ENCODE results near the gene SMCO4.

Gene SMCO4

DNA sequence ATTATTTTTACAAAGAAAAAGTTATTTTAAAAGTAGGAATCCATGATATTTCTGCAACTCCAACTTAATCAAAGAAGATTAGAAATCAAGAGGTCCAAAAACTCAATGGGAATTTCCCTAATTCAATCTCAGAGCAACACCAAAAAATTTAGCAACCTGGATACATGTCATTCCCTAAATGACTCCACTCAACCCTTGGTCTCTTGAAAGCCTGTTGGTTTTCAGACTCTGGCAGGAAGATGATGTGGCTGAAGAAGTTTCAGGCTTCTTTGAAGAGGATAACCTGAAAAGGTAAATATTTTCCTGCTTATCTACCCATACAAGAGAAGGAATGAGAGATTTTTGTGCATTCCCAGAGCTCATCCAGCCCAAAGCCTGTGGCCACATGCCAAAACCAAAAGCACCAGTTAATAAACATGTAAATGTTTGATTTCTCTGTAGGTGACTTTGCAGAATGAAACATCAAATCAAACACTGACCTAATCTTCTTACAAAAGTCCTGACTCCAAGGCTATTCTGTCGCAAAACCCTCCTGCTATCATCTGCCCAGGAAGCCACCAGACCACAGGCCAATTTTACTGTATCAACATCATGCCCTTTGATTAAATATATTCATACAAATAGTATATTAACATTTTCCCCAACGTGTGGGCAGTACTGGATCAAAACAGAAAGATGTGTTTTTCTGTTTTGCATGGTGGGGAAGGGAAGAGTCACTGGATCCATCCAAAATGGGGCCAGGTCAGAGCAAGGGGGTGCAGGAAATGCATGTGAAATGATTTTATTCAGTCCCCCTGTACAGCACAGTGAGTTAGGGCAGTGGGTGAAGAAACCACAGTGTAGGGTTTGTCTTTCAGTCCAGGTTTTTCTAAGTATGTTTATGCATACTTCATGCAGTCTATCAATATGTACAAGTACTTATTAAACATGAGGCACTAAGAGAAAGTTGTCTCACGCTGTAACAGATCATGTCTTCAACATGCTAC is 38.8 kb downstream of the SMCO4 start:
- no peak for DNase-seq (ENCODE audit: low spot score)

DNA sequence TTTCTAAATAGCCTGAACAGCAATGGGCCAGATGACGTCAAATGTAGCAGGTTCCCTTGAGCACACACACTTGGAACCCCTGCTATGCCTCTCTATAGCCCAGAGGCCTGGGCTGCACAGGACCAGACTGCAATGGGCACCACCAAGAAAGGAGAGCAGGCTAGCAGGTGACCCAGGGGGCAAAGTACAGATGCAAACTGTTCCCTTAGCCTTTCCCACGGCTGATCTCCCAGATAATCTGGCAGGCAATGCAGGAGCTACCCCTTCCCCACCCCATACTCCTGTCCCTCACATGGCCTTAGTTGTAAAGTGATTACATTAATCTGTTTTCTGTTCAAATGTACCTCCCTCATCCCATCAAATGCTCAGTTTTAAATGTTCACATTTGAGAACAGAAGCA is 41.3 kb downstream of the SMCO4 start:
- DNase-seq (ENCODE audit: low spot score) = no peak

DNA sequence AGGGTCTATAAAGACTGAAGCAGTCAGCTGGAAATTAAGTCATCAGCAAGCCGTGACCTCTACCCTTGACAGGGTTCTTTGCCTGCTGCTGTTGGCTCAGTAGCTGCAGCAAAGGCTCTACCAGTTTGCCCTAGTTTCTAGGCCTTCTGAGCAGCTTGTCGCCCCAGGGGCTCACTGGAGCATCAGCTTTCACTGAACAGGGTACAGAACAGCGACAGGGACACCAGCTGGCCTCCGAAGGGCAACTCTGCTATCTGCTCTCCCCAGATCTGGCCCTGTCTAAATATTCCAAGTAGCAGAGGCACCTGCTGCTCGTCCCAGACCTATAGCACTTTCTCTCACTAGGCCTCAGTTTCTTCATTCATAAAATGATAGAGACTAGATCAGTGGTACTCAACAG is 42.4 kb downstream of the SMCO4 start:
- no peak for DNase-seq (ENCODE audit: low spot score)

DNA sequence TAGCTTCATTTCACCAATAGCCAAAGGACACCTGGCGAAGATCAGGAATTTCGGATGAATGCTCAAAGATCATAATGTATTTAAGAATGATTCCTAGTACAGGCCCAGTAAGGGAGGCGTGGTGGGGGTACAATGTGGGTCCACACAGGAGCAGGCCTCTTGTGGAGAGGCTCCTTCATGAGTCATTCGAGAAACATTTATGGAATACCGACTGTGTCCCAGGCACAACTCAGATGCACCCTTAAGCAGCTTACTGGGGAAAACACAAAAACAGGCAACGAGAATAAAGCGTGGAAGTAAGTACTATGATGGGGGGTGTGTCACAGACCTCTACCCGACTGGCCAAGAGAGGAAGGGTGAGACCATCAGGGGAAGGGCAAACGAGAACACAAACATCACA is 44.5 kb downstream of the SMCO4 start:
- no peak for DNase-seq (ENCODE audit: low spot score)

DNA sequence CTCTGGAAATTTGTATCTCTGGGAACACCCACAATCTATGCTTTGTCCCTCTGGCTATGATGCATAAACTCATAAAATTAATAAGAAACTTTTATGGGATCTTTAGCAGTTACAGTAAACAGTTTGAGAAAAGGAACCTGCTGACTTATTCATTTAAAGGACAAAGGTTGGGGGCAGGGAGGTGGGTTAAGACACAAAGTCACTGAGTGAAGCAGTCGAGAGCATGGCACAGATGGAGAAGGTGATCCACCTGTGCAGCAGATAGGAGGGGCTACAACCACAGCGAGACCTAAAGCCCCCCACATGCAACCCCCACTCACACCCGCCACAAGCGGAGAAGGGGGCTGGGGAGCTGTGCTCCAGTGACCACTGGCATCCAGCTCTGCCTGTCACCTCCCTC is 45.0 kb downstream of the SMCO4 start:
- no peak for DNase-seq (ENCODE audit: low spot score)

DNA sequence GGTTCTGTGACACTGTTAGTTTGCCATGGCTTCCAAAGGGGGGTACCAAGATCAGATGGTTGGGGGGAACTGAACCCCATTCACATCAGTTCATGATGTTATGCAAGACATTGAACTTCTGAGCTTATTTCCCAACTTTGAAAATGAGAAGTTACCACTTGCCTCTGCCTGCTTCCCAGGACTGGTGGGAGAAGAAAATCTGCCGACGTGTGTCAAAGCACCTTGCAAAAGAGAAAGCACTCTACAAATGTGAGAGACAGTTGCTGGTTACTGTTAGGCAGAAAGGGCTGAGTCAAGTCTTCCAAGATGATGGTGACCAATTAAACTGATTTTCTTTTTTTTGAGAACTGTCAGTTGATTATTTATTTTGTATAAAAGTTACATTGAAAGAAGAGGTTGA is 45.6 kb downstream of the SMCO4 start:
- no peak for DNase-seq (ENCODE audit: low spot score)

DNA sequence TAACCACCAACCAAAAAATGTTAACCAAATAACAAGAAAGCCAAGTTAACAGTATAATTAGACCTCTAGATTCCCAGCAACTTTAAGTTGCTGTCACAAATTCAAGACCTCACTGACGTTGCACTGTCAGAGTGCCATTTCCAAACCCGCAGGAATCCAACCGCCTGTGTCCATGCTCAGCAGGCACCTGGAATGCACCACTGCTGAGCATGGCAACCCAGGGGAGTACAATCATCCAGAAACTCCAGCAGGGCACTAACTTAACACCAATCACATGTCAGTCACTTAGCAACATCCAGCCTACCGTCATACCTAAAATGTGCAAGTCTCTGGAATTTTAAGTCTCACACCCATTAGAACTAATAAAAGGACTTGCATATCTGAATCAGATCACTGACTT is 48.8 kb downstream of the SMCO4 start:
- no peak for DNase-seq (ENCODE audit: low spot score)

DNA sequence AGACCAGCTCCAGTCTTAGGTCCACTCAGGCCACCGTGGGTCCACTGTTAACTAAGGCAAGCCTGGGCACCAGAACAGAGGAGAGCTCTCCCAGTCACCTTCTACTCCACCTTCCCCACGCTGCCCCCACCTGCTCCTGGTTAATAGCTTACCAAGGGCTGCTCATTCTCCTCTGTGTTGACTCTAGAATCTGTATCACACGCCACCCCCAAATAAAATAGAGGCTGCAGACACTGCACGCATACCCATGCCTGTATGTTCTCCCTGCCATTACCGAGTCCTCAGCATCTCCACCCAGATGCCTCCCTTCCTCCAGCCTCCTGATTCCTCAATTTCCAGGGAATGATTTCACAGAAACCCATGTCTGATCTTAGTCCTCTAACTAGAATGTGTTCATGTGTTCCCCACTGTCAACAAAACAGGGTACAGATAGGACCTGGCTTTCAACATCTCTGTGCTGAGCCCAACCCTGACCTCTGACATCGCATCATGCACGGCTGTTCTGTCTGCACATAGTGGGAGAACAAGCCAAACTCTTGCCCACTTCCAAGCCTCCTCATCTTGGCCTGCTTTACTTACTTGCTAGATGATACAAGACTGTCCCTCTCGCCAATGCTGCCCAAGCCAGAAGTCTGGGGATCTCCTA is 49.8 kb downstream of the SMCO4 start:
- no peak for DNase-seq (ENCODE audit: low spot score)

DNA sequence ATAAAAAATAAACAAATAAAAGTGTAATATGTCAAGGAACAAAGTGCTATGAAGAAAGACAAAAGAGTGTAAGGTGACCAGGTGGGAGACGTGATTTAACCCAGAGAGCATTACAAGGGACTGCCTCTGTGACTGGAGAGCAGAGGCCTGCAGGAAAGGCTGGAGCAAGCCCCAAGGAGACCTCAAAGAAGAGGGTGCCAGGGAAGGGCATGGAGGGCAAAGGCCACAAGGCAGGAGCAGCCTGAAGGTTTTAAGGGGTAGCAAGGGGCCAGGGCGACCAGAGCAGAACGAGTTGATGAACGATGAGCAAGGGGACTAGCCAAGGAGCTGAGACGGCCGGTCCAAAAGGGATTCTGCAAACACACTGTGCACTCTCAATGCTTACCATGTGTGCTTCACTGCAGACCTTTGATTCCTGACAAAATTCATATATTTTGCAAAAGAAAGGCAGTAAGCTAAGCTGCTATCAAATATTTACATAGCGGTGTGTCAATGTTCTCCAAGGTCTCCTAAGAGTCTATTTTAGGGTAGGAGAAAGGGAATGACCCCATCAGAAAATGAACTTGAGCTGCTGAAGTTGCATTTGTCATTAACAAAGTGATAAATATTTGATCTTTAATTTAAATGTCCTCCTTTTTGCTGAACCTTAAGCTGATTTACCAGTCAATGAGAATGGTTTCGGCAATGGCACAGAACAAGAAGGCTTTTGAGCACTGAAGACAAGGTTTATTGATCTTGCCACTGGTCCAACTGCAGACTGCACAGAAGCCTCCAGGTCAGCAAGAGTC is 50.5 kb downstream of the SMCO4 start:
- no peak for DNase-seq (ENCODE audit: low spot score)

DNA sequence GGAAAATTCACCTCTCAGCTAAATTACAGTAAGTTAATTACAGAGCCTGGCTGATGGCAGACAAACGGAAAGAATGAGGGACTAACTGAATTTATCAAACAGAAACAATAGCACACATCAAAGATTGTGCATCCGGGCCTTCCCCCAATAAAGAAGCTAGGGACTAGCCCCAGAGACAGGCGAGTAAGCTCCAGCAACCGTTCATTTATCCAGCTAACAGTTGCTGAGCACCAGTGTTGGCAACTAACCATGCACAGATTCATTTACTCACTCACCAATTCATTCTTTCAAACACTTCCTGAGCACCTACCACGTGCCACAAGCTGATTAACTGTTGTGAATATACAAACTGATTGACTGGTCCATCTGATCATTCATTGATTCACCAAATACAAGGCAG is 51.2 kb downstream of the SMCO4 start:
- DNase-seq (ENCODE audit: low spot score) = no peak

DNA sequence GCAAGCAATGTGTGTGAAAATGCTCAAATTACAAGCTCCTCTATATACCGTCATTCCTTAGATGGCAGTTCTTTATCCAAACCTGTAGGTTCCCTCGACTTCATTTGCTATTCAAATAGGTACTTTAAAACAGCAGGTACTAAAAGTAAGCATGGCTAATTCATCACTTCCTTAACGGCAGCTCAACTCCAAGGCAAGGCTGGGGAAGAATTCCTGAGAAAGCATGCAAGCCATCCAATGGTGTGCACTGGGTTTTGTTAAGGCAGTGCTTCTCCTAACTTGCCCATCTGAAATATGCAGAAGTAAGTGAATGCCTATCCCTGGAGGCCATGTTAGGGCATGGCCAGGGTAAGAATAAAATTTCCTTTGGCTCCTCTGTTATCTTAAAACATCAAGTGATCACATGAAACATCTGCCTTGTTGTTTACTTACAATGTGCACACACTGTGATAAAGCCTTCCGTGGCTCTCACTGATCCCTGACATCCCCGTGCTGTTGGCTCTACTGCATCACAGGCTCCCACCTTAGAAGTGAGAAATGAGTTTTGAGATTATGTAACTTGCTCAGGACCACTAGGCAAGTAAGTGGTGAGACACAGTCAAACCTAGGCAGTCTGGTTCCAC is 52.1 kb downstream of the SMCO4 start:
- DNase-seq (ENCODE audit: low spot score) = no peak

DNA sequence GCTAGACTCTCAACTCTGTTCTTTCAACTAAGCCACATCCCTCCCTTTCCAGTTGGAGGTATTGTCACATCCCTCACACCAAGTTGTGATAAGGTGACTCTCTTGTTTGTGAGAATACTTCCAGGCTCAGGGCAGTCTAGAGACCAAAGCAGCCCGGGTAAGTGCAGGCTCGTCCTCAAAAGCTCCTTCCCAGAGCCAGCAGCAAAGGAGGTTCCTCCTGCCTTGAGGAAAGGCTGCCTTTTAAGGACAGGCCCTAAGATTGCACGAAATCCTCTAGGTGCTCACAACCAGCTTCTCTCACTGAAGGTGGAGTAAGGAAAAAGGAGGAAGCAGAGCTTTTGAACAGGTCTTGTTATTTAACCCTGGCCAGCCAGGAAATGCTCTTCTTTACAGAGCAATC is 53.4 kb downstream of the SMCO4 start:
- DNase-seq (ENCODE audit: low spot score) = no peak

DNA sequence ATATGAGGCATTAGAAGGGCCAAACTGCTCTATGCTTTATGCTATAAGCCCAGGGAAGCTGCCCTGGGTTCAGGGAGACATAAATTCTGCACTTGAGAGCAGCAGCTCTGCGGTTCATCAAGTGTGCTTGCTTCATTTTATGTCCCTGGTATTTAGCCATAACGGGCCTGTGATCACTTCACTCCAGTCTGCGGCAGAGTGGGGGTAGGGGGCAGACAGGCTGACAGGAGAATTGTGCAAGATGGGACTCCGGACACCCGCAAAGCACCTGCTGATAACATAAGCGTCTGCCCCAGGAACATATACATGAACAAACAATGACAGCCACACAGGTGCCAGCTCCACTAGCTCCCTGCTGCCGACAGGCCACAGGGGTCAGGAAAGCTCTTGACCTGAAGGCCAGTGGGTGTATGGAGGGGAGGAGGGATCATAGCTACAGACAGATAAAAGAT is 56.1 kb downstream of the SMCO4 start:
- no peak for DNase-seq (ENCODE audit: low spot score)

DNA sequence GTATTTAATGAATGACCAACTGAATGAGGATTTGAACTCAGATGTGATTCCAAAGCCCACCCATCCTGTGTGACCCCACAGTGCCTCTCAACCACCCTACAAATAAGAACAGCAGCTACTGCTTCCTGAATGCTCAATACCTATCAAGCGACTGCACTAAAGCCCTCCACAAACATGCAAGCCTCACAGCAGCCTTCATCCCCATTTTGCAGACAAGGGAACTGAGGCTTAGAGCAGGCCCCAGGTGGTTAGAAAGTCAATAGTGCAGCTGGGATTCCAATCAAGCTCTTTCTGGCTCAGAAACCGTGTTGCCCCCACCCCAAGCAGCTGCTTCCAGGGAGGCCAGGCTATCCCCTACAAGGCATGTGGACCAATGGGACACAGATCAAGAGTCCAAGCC is 57.2 kb downstream of the SMCO4 start:
- DNase-seq (ENCODE audit: low spot score) = no peak

DNA sequence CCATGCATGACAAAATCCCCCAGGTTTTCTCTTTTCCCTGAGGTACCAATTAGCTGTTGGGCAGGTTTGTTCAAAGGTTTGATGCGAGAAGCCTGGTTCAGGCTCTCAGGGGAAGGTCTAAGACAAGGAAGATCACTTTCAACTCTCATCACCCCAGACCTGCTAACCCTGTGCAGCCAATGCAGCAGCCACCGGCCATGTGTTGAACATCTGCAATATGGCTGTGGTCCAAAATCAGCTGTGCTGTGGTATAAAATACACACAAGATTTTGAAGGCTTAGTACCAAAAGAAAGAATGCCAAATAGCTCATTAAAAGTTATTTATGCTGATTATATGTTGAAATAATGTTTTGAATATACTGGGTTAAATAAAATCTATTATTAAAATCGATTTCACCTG is 58.5 kb downstream of the SMCO4 start:
- DNase-seq (ENCODE audit: low spot score) = no peak

DNA sequence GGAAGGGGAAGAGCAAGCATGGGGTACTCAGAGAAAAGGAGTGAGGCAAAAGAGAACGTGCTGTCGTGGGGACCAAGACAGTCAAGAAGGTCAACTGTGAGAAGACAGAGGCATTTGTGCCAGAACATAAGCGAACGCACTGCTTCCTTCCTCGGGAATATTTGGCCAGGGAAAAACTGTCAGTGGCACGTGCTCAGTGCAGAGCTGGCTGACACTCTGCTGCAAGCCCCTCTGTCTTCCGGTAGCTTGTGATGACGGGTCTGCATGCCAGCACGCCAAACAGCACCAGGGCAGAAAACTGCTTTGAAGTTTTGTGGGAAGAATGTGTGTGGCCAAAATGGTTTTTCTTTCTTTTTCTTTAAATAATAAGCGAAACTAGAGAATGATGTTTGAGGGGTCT is 60.6 kb downstream of the SMCO4 start:
- no peak for DNase-seq (ENCODE audit: low spot score)

DNA sequence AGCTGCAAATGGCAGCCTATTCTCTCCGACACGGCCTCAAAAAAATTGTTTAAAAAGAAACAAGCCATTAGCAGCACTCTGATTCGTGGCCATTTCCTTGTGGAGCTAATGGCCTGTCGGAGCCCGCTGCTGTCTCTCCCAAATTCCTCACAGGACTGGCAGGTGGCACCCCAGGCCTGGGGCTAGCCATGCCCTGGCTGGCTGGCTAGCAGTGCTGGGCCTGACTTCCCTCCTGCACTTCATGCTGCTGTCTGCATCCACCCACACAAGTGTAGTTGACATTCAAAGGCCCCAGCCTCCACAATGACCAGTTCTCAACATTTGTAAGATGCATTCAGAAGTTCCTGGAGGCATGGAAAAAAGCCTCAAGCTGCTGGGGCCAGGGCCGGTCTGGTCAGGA is 61.5 kb downstream of the SMCO4 start:
- no peak for DNase-seq (ENCODE audit: low spot score)

DNA sequence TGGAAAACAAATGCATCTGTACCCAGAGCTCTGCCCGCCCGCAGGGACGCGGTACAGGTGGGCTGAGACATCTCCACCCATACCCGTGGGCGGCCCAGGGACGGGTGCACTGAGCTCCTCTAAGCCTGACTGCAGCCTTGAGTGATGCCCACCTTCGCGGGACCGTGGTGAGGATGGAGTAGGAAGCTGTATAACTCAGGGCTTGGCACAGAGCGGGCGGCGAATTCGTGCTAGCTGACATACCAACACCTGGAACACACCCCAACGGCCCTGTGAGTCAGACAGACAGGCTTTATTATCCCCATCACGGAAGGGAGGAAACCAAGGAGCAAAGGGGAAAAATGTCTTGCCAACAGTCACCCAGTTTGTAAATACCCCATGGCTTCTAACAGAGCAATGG is 61.9 kb downstream of the SMCO4 start:
- DNase-seq (ENCODE audit: low spot score) = no peak

DNA sequence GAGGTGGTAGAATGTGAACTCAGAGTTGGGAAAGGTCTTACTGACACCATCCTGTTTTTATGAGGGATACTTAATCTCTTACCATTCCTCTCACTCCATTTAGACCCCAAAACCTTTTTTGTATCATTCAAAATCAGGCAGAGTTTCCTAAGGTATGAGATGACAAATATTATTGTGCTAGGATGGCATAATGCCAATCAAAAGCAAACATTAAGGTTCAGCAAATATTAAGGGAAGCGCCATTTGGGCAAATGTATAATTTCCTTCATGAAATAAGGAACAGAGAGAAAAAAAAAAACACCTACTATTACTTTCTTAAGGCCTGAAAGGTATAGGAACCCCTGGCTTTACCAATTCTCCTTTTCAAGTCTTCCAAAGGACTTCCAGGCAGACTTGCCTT is 62.4 kb downstream of the SMCO4 start:
- DNase-seq (ENCODE audit: low spot score) = no peak

DNA sequence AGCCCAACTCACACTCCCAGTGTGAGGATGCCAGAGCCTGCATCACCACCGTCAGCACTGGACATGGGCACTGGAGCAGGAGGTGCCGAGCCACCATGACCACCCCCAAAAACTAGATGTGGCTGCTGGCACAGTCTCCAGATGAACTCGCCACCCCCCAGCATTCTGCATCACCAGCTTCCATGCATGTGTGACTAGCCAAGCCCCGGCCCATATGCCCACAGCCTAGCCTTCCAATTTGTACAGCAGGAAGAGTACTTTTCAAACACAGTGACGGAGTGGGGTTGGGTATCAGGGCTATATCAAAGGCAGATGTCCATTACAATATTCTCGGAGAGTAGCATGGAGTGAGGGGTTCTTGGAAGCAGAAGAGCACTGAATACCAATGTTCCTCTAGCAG is 62.9 kb downstream of the SMCO4 start:
- no peak for DNase-seq (ENCODE audit: low spot score)

DNA sequence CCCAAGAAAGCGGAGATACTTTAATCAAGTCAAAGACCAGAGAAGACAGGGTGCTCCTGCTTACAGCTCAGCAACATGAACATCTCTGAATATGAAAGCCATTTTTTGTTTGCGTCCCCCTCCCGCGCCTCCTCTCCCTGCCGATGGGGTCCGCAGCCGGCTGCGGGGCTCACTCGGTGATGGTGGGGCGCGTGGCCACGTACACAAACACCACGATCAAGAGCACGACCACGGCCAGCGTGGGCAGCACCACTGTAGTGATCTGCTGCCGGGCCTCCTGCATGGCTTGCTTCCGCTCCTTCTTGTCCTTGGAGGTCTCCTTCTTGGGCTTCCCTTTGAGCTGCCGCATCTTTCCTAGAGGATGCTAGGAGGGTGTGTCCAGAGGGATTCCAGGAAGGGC is 64.3 kb downstream of the SMCO4 start:
- DNase-seq (ENCODE audit: low spot score) = no peak

DNA sequence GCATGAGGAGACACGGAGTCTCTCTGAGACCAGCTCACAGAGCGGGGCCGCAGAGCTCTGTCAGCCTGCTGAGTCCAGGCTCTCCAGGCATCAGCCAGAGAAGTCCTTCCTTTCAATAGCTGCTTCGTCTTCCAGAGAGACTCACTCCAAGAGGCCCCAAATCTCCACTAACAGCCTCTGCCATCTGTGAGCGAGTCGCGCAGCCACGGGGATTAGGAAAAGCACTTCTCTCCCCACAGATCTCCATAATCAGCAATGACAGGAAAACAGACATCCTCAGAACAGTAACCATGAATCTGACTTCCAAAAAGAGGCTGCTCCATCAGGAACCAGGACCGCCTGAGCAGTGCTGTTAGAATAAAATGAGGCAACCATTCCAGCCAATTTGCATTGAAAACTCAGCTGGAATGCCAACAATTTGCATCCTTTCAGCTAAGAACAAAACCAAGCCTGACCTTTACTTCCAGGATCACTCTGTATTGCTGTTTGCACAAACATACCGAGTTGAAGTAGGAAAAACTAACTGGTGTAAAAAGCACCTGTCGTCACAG is 65.4 kb downstream of the SMCO4 start:
- DNase-seq (ENCODE audit: low spot score) = no peak

Measured in AG08396 (cell line).